Naive thymus-derived CD8-positive, alpha-beta T cell (primary cell): Measurements from ENCODE around the gene MTMR4. TPM values are rescaled to one million over a fixed set of nuclear protein-coding genes. Genes with fewer than 3 reads are reported as not detected.

ENCODE experiments used
- ATAC-seq, 2 donors: fragments of 150-1000 bp; cut with Tn5 transposase in 1 of 2; sonication (Bioruptor Pico), chemical (Tn5 transposase) in 1 of 2; 1 replicate in 1 of 2; 2 replicates in 1 of 2; pipeline ENCODE4 v1.10.0; 2021; ENCODE audit warnings: mild to moderate bottlenecking in 2 of 2, moderate library complexity in 2 of 2
- POLR2A ChIA-PET: fragments of 350-600 bp; sonication (Branson Sonifier 250); formaldehyde crosslinking; loops from one replicate; lab custom pipeline; 2021; ENCODE audit warnings: antibody characterized with exemption; lab: Charles Lee
- DNase-seq, 10 donors: peaks; one replicate each; pipeline versions ENCODE4 v3.0.0 to v3.0.0-alpha.2; 2020 to 2022
- H3K27ac Mint-ChIP-seq, 10 donors: one replicate each; pipeline ENCODE4 v1.8.0; 2020 to 2022; ENCODE audit warnings: mild to moderate bottlenecking in 10 of 10, mixed read lengths in 10 of 10, moderate library complexity in 4 of 10, inconsistent platforms in 1 of 10
- H3K27me3 Mint-ChIP-seq, 5 donors: one replicate each; pipeline ENCODE4 v1.8.0; 2021 to 2022; ENCODE audit warnings: mixed read lengths in 5 of 5
- H3K36me3 Mint-ChIP-seq, 3 donors: one replicate each; pipeline ENCODE4 v1.8.0; 2020 to 2022; ENCODE audit warnings: mixed read lengths in 3 of 3, mild to moderate bottlenecking in 2 of 3, inconsistent platforms in 1 of 3
- H3K4me1 Mint-ChIP-seq, 4 donors: one replicate each; pipeline ENCODE4 v1.8.0; 2021 to 2022; ENCODE audit warnings: mixed read lengths in 4 of 4
- H3K4me3 Mint-ChIP-seq, 10 donors: one replicate each; pipeline ENCODE4 v1.8.0; 2020 to 2022; ENCODE audit warnings: mild to moderate bottlenecking in 10 of 10, mixed read lengths in 10 of 10, moderate library complexity in 6 of 10, inconsistent platforms in 1 of 10
- H3K9me3 Mint-ChIP-seq, 9 donors: one replicate each; pipeline ENCODE4 v1.8.0; 2020 to 2022; ENCODE audit warnings: mixed read lengths in 9 of 9, mild to moderate bottlenecking in 3 of 9, inconsistent platforms in 1 of 9, moderate library complexity in 1 of 9
- polyA plus RNA-seq, 3 donors: library from polyadenylated mRNA; unstranded; fragments of 300-500 nt; fragmentation: Illumina TruSeq; gene quantifications; one replicate each; pipeline ENCODE4 v1.2.3, GENCODE V29; 2021
- total RNA-seq, 8 experiments: library from RNA in 2 of 8; stranded (reverse) in 2 of 8; gene quantifications; one replicate each; pipeline ENCODE4 v1.2.3 and lab custom pipeline; 2021 to 2026

The MTMR4 gene
- total and polyA plus RNA-seq, 5 experiments from 2014 or later: 14.8 to 54.6 (median 22.4) TPM

GRCh38 chr17:58534331-58534730, 19.9 kb upstream of the MTMR4 start:
- Mint-ChIP-seq H3K27ac (no peak overlapping the region), H3K4me1 (peaks cover 0 to 8% (median 4%) of the 10 kb centered on the region in 4 donors), H3K9me3 (no peaks in the 10 kb centered on the region), H3K27me3 (peaks cover 4 to 41% (median 27%) of the 10 kb centered on the region in 5 donors), H3K4me3 (peak overlapping the region in 2 of 10 donors; percentile 52 to 75), H3K36me3 (peaks cover 0 to 1% (median 0%) of the 10 kb centered on the region in 3 donors)
- POLR2A ChIA-PET: no interaction called here
- ATAC-seq (no peak), DNase-seq (no peak)

GRCh38 chr17:58533616-58534188, 19.3 kb upstream of the MTMR4 start:
- no peaks in the 10 kb centered on the region for H3K9me3 Mint-ChIP-seq
- no peak for DNase-seq
- peak overlapping the region in 3 of 10 donors; percentile 12 to 56 (median 16) for H3K4me3 Mint-ChIP-seq
- POLR2A ChIA-PET: no interaction called here
- H3K4me1 Mint-ChIP-seq: peaks cover 0 to 8% (median 4%) of the 10 kb centered on the region in 4 donors
- H3K27ac Mint-ChIP-seq: peak overlapping the region in 1 of 10 donors; percentile 17
- no peak for ATAC-seq
- H3K36me3 Mint-ChIP-seq: peaks cover 0 to 3% (median 0%) of the 10 kb centered on the region in 3 donors
- peaks cover 4 to 47% (median 28%) of the 10 kb centered on the region in 5 donors for H3K27me3 Mint-ChIP-seq

GRCh38 chr17:58532555-58532951, 18.1 kb upstream of the MTMR4 start:
- ATAC-seq (no peak), DNase-seq (no peak)
- H3K4me3 Mint-ChIP-seq: peak overlapping the region in 8 of 10 donors; percentile 45 to 82 (median 69)
- peaks cover 4 to 47% (median 28%) of the 10 kb centered on the region in 5 donors for H3K27me3 Mint-ChIP-seq
- no peaks in the 10 kb centered on the region for H3K9me3 Mint-ChIP-seq
- H3K36me3 Mint-ChIP-seq: peaks cover 0 to 3% (median 0%) of the 10 kb centered on the region in 3 donors
- POLR2A ChIA-PET: interaction anchor here (0.6 to 1.9 kb wide), 4 partner anchors 13 to 99 kb away, joined by 3 to 6 read pairs (median 5); no protein-coding TSS in a partner anchor
- peak overlapping the region in 2 of 10 donors; percentile 6 to 17 for H3K27ac Mint-ChIP-seq
- H3K4me1 Mint-ChIP-seq: peaks cover 0 to 8% (median 4%) of the 10 kb centered on the region in 4 donors

GRCh38 chr17:58531661-58532554, 17.5 kb upstream of the MTMR4 start:
- H3K4me3 Mint-ChIP-seq: peak overlapping the region; percentile 55 to 82 (median 70)
- ATAC-seq (peak; percentile 89 to 97), DNase-seq (peak; percentile 36 to 69 (median 56))
- H3K9me3 Mint-ChIP-seq: no peaks in the 10 kb centered on the region
- POLR2A ChIA-PET: interaction anchor here (1.0 to 1.9 kb wide), 4 partner anchors 12 to 161 kb away, joined by 3 to 6 read pairs (median 5); partner anchors contain the start of gene RAD51C
- peaks cover 0 to 3% (median 0%) of the 10 kb centered on the region in 3 donors for H3K36me3 Mint-ChIP-seq
- H3K27me3 Mint-ChIP-seq: peaks cover 4 to 47% (median 28%) of the 10 kb centered on the region in 5 donors
- peaks cover 0 to 8% (median 4%) of the 10 kb centered on the region in 4 donors for H3K4me1 Mint-ChIP-seq
- peak overlapping the region in 1 of 10 donors; percentile 18 for H3K27ac Mint-ChIP-seq

GRCh38 chr17:58531122-58531521, 16.7 kb upstream of the MTMR4 start:
- no peak overlapping the region for H3K27ac Mint-ChIP-seq
- DNase-seq (peak in 1 of 10 donors; percentile 50), ATAC-seq (no peak)
- H3K36me3 Mint-ChIP-seq: peaks cover 0 to 3% (median 0%) of the 10 kb centered on the region in 3 donors
- H3K27me3 Mint-ChIP-seq: peaks cover 4 to 46% (median 27%) of the 10 kb centered on the region in 5 donors
- H3K4me3 Mint-ChIP-seq: peak overlapping the region; percentile 9 to 70 (median 63)
- H3K9me3 Mint-ChIP-seq: no peaks in the 10 kb centered on the region
- H3K4me1 Mint-ChIP-seq: peaks cover 0 to 8% (median 4%) of the 10 kb centered on the region in 4 donors
- POLR2A ChIA-PET: interaction anchor here (1.9 kb wide), 1 partner anchor 13 kb away, joined by 6 read pairs; no protein-coding TSS in a partner anchor

- peak overlapping the region; percentile 19 to 70 (median 60) for H3K4me3 Mint-ChIP-seq
- DNase-seq (no peak), ATAC-seq (no peak)
- peaks cover 4 to 41% (median 25%) of the 10 kb centered on the region in 5 donors for H3K27me3 Mint-ChIP-seq
- H3K27ac Mint-ChIP-seq: no peak overlapping the region
- POLR2A ChIA-PET: interaction anchor here (1.9 kb wide), 1 partner anchor 12 kb away, joined by 6 read pairs; no protein-coding TSS in a partner anchor
- peaks cover 0 to 3% (median 0%) of the 10 kb centered on the region in 3 donors for H3K36me3 Mint-ChIP-seq
- H3K9me3 Mint-ChIP-seq: no peaks in the 10 kb centered on the region
- peaks cover 0 to 8% (median 4%) of the 10 kb centered on the region in 4 donors for H3K4me1 Mint-ChIP-seq
Measured at GRCh38 chr17:58530655-58531054, 16.2 kb upstream of the MTMR4 start.

GRCh38 chr17:58529275-58529674, 14.8 kb upstream of the MTMR4 start:
- POLR2A ChIA-PET: no interaction called here
- Mint-ChIP-seq H3K9me3 (no peaks in the 10 kb centered on the region), H3K27ac (peak overlapping the region in 1 of 10 donors; percentile 8), H3K4me1 (peaks cover 0 to 8% (median 4%) of the 10 kb centered on the region in 4 donors), H3K4me3 (no peak overlapping the region), H3K27me3 (peaks cover 0 to 27% (median 13%) of the 10 kb centered on the region in 5 donors), H3K36me3 (peaks cover 0 to 3% (median 0%) of the 10 kb centered on the region in 3 donors)
- no peak for DNase-seq
- no peak for ATAC-seq

- Mint-ChIP-seq H3K4me1 (peaks cover 0 to 8% (median 4%) of the 10 kb centered on the region in 4 donors), H3K9me3 (no peaks in the 10 kb centered on the region), H3K36me3 (peaks cover 0 to 3% (median 0%) of the 10 kb centered on the region in 3 donors), H3K27me3 (peaks cover 0 to 21% (median 12%) of the 10 kb centered on the region in 5 donors), H3K27ac (peak overlapping the region in 1 of 10 donors; percentile 74), H3K4me3 (no peak overlapping the region)
- ATAC-seq: no peak
- POLR2A ChIA-PET: interaction anchor here (0.5 to 0.7 kb wide), 2 partner anchors 9 to 472 kb away, joined by 3 to 4 read pairs; no protein-coding TSS in a partner anchor
- DNase-seq: no peak
Measured at GRCh38 chr17:58528443-58528842, 14.0 kb upstream of the MTMR4 start.

GRCh38 chr17:58527949-58528348, 13.5 kb upstream of the MTMR4 start:
- Mint-ChIP-seq H3K4me3 (peak overlapping the region in 1 of 10 donors; percentile 10), H3K36me3 (peaks cover 0 to 3% (median 0%) of the 10 kb centered on the region in 3 donors), H3K9me3 (no peaks in the 10 kb centered on the region), H3K4me1 (peaks cover 0 to 8% (median 4%) of the 10 kb centered on the region in 4 donors), H3K27ac (peak overlapping the region in 1 of 10 donors; percentile 31), H3K27me3 (peaks cover 0 to 16% (median 7%) of the 10 kb centered on the region in 5 donors)
- DNase-seq (no peak), ATAC-seq (no peak)
- POLR2A ChIA-PET: interaction anchor here (0.7 to 0.9 kb wide), 3 partner anchors 8 to 9 kb away, joined by 3 to 4 read pairs (median 3); no protein-coding TSS in a partner anchor

GRCh38 chr17:58527306-58527705, 12.9 kb upstream of the MTMR4 start:
- H3K27me3 Mint-ChIP-seq: peaks cover 0 to 12% (median 6%) of the 10 kb centered on the region in 5 donors
- peaks cover 0 to 4% (median 1%) of the 10 kb centered on the region in 4 donors for H3K4me1 Mint-ChIP-seq
- H3K9me3 Mint-ChIP-seq: no peaks in the 10 kb centered on the region
- H3K27ac Mint-ChIP-seq: no peak overlapping the region
- ATAC-seq (no peak), DNase-seq (no peak)
- no peak overlapping the region for H3K4me3 Mint-ChIP-seq
- H3K36me3 Mint-ChIP-seq: peaks cover 0 to 3% (median 0%) of the 10 kb centered on the region in 3 donors
- POLR2A ChIA-PET: interaction anchor here (0.7 to 0.9 kb wide), 2 partner anchors 9 kb away, joined by 3 to 4 read pairs; no protein-coding TSS in a partner anchor

GRCh38 chr17:58525239-58525638, 10.8 kb upstream of the MTMR4 start:
- DNase-seq: no peak
- POLR2A ChIA-PET: no interaction called here
- H3K27ac Mint-ChIP-seq: peak overlapping the region in 1 of 10 donors; percentile 19
- H3K4me1 Mint-ChIP-seq: peaks cover 0 to 1% (median 0%) of the 10 kb centered on the region in 4 donors
- H3K36me3 Mint-ChIP-seq: peaks cover 0 to 3% (median 0%) of the 10 kb centered on the region in 3 donors
- H3K9me3 Mint-ChIP-seq: no peaks in the 10 kb centered on the region
- no peak overlapping the region for H3K4me3 Mint-ChIP-seq
- no peak for ATAC-seq
- H3K27me3 Mint-ChIP-seq: peaks cover 0 to 12% (median 6%) of the 10 kb centered on the region in 5 donors

- DNase-seq (peak in 1 of 10 donors; percentile 58), ATAC-seq (no peak)
- Mint-ChIP-seq H3K27me3 (no peaks in the 10 kb centered on the region), H3K9me3 (no peaks in the 10 kb centered on the region), H3K36me3 (no peaks in the 10 kb centered on the region), H3K4me3 (peak overlapping the region in 1 of 10 donors; percentile 20), H3K27ac (peak overlapping the region in 1 of 10 donors; percentile 27), H3K4me1 (peaks cover 6 to 25% (median 12%) of the 10 kb centered on the region in 4 donors)
- POLR2A ChIA-PET: no interaction called here
Measured at GRCh38 chr17:58521680-58522079, 7.2 kb upstream of the MTMR4 start.
